MCF 10A (cell line): ENCODE results near the gene LRP1. TPM values are rescaled to one million over a fixed set of nuclear protein-coding genes. Genes with fewer than 3 reads are reported as not detected.

Experiments used
- BruUV-seq: library from RNA; stranded (reverse); fragments of 400-500 nt; replicated peaks from 2 replicates; lab custom pipeline; 2021; lab: Mats Ljungman, UMichigan
- CTCF ChIA-PET: fragments of 300-600 bp; sonication (Branson Sonifier 250); formaldehyde crosslinking; extraction: SDS; loops from one replicate; lab custom pipeline; 2021; ENCODE audit warnings: antibody characterized with exemption, inconsistent platforms; lab: Yijun Ruan, JAX
- POLR2A ChIA-PET: fragments of 300-600, 350-650 bp; sonication (Branson Sonifier 250); formaldehyde crosslinking; extraction: SDS; loops from one replicate; lab custom pipeline; 2020; ENCODE audit warnings: antibody characterized with exemption, inconsistent platforms; lab: Yijun Ruan, JAX
- DNase-seq: peaks from one replicate; pipeline ENCODE4 v3.0.0-alpha.2; 2018; ENCODE audit not compliant: unreplicated experiment
- H3K27ac Mint-ChIP-seq: one replicate; pipeline ENCODE4 v1.8.0; 2022; ENCODE audit warnings: mild to moderate bottlenecking, low read depth, mixed read lengths; ENCODE audit not compliant: unreplicated experiment
- H3K27me3 Mint-ChIP-seq: one replicate; pipeline ENCODE4 v1.8.0; 2022; ENCODE audit warnings: mixed read lengths; ENCODE audit not compliant: insufficient read depth, unreplicated experiment
- H3K36me3 Mint-ChIP-seq: one replicate; pipeline ENCODE4 v1.8.0; 2022; ENCODE audit warnings: mild to moderate bottlenecking, moderate library complexity, mixed read lengths; ENCODE audit not compliant: insufficient read depth, unreplicated experiment
- H3K4me1 Mint-ChIP-seq: one replicate; pipeline ENCODE4 v1.8.0; 2022; ENCODE audit warnings: mixed read lengths; ENCODE audit not compliant: insufficient read depth, unreplicated experiment
- H3K4me3 Mint-ChIP-seq: one replicate; pipeline ENCODE4 v1.8.0; 2022; ENCODE audit warnings: mild to moderate bottlenecking, moderate library complexity, mixed read lengths; ENCODE audit not compliant: unreplicated experiment
- H3K9me3 Mint-ChIP-seq: one replicate; pipeline ENCODE4 v1.8.0; 2022; ENCODE audit warnings: mixed read lengths; ENCODE audit not compliant: unreplicated experiment
- CTCF ChIP-seq: fragments of 200-600 bp; IDR thresholded peaks from one replicate; pipeline ENCODE4 v1.8.0; 2022; ENCODE audit warnings: antibody characterized with exemption, mild to moderate bottlenecking; ENCODE audit not compliant: unreplicated experiment
- intact Hi-C: fragments of 100-400 bp; cut with micrococcal nuclease; formaldehyde crosslinking; loops from 2 replicates; pipeline ENCODE4 v1.14.1; 2022
- total RNA-seq: library from RNA; stranded (reverse); gene quantifications from 2 replicates; pipeline ENCODE4 v1.2.3, GENCODE V29; 2022

The LRP1 gene
- total RNA-seq, 1 experiment from 2014 or later = 18.9 TPM

- TF ChIP-seq CTCF = no peak
- H3K27me3 Mint-ChIP-seq = no peaks in the 10 kb centered on the region
- DNase-seq = peak; percentile 95
- H3K4me3 Mint-ChIP-seq = no peak overlapping the region
- no TSS peak for BruUV-seq
- intact Hi-C loops = no loop called here
- H3K4me1 Mint-ChIP-seq = peaks cover 51% of the 10 kb centered on the region
- H3K27ac Mint-ChIP-seq = peak overlapping the region; percentile 78
- H3K9me3 Mint-ChIP-seq = no peaks in the 10 kb centered on the region
- POLR2A ChIA-PET = interaction anchor here (0.8 to 16.5 kb wide), 10 partner anchors 8 to 199 kb away, joined by 3 to 610 read pairs (median 6); partner anchors contain the start of genes NAB2, NEMP1 and STAT6
- H3K36me3 Mint-ChIP-seq = peaks cover 81% of the 10 kb centered on the region
- CTCF ChIA-PET = interaction anchor here (0.6 to 13.9 kb wide), 11 partner anchors 8 to 87 kb away, joined by 3 to 147 read pairs (median 6); partner anchors contain the start of gene STAT6
These were observed 32.1 kb upstream of the LRP1 start for GRCh38 chr12:57096099-57096572.

- no TSS peak for BruUV-seq
- H3K27ac Mint-ChIP-seq = peak overlapping the region; percentile 78
- CTCF ChIA-PET = interaction anchor here (0.6 to 13.9 kb wide), 9 partner anchors 13 to 675 kb away, joined by 3 to 147 read pairs (median 7); partner anchors contain the start of genes EEF1AKMT3, METTL1 and STAT6
- intact Hi-C loops = no loop called here
- no peak for DNase-seq
- H3K4me3 Mint-ChIP-seq = no peak overlapping the region
- no peaks in the 10 kb centered on the region for H3K27me3 Mint-ChIP-seq
- no peaks in the 10 kb centered on the region for H3K9me3 Mint-ChIP-seq
- TF ChIP-seq CTCF = no peak
- peaks cover 46% of the 10 kb centered on the region for H3K4me1 Mint-ChIP-seq
- H3K36me3 Mint-ChIP-seq = peaks cover 79% of the 10 kb centered on the region
- POLR2A ChIA-PET = interaction anchor here (0.6 to 16.5 kb wide), 9 partner anchors 8 to 293 kb away, joined by 3 to 610 read pairs (median 8); partner anchors contain the start of genes NAB2, NEMP1 and STAT6
These were observed 31.3 kb upstream of the LRP1 start for GRCh38 chr12:57096748-57097553.

GRCh38 chr12:57097554-57097835 lies 30.8 kb upstream of the LRP1 start:
- TF ChIP-seq CTCF = no peak
- BruUV-seq = no TSS peak
- Mint-ChIP-seq H3K4me3 (no peak overlapping the region), H3K9me3 (no peaks in the 10 kb centered on the region), H3K27me3 (no peaks in the 10 kb centered on the region), H3K36me3 (peaks cover 78% of the 10 kb centered on the region), H3K4me1 (peaks cover 41% of the 10 kb centered on the region), H3K27ac (peak overlapping the region; percentile 78)
- ChIA-PET CTCF (interaction anchor here (1.6 to 13.9 kb wide), 2 partner anchors 12 to 132 kb away, joined by 3 to 147 read pairs; partner anchors contain the start of genes SHMT2 and STAT6), POLR2A (interaction anchor here (0.6 to 16.5 kb wide), 4 partner anchors 9 to 294 kb away, joined by 3 to 610 read pairs (median 48); partner anchors contain the start of genes NAB2, NEMP1 and STAT6)
- intact Hi-C loops = no loop called here
- no peak for DNase-seq

GRCh38 chr12:57098546-57098945 lies 29.7 kb upstream of the LRP1 start:
- peaks cover 34% of the 10 kb centered on the region for H3K4me1 Mint-ChIP-seq

More at GRCh38 chr12:57098546-57098945, 29.7 kb upstream of the LRP1 start:
- no peak overlapping the region for H3K4me3 Mint-ChIP-seq
- intact Hi-C loops = no loop called here
- no peaks in the 10 kb centered on the region for H3K9me3 Mint-ChIP-seq
- ChIA-PET CTCF (interaction anchor here (1.3 to 13.9 kb wide), 3 partner anchors 11 to 131 kb away, joined by 3 to 147 read pairs (median 4); partner anchors contain the start of genes SHMT2 and STAT6), POLR2A (interaction anchor here (0.6 to 16.5 kb wide), 4 partner anchors 10 to 131 kb away, joined by 3 to 610 read pairs (median 48); partner anchors contain the start of genes NAB2, NEMP1 and STAT6)
- H3K36me3 Mint-ChIP-seq = peaks cover 74% of the 10 kb centered on the region
- no peak for TF ChIP-seq CTCF
- no peak for DNase-seq
- H3K27ac Mint-ChIP-seq = peak overlapping the region; percentile 40
- no peaks in the 10 kb centered on the region for H3K27me3 Mint-ChIP-seq
- no TSS peak for BruUV-seq
